GM19467 (cell line): Measurements from ENCODE around the gene LRRC9.
A peak's percentile ranks its signal among the peaks of the same experiment; 100 is the strongest.
"Not testable (repeated sequence)": the region's sequence is repeated elsewhere in the genome, so short reads cannot be mapped to it uniquely, and the experiment has no call there.

Source experiments
- ATAC-seq: cut with Tn5 transposase; IDR thresholded peaks from one replicate; pipeline ENCODE4 v1.9.1; 2021; ENCODE audit warnings: mild to moderate bottlenecking, moderate library complexity; ENCODE audit not compliant: unreplicated experiment

The LRRC9 gene

DNA sequence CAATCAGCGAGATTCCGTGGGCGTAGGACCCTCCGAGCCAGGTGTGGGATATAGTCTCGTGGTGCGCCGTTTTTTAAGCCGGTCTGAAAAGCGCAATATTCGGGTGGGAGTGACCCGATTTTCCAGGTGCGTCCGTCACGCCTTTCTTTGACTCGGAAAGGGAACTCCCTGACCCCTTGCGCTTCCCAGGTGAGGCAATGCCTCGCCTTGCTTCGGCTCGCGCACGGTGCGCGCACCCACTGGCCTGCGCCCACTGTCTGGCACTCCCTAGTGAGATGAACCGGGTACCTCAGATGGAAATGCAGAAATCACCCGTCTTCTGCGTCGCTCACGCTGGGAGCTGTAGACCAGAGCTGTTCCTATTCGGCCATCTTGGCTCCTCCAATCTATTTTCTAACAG is 32.2 kb downstream of the LRRC9 start:
- not testable (repeated sequence) for ATAC-seq

DNA sequence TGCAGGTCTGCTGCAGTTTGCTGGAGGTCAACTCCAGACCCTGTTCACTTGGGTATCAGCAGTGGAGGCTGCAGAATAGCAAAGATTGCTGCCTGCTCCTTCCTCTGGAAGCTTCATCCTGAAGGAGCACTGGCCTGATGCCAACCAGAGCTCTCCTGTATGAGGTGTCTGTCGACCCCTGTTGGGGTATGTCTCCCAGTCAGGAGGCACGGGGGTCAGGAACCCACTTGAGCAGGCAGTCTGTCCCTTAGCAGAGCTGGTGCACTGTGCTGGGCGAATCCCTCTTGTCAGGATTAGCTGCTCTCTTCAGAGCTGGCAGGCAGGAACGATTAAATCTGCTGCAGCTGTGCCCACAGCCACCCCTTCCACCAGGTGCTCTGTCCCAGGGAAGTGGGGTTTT is 37.9 kb downstream of the LRRC9 start:
- not testable (repeated sequence) for ATAC-seq

DNA sequence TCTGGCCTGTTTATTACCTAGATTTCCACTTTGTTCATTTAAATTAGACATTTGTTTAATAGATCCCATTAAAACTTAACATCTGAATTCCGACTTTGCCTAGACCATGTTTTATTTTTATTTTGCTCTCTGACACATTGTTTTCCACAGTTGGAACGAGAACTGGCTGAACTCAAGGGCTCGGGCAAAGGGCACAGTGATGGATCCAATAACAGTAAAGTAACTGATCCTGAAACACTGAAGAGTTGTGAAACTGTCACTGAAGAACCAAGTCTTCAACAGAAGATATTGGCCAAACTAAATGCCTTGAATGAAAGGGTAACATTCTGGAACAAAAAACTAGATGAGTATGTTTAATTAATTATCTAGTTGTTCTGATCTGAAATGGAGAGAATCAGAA is 39.7 kb downstream of the LRRC9 start:
- ATAC-seq: no peak

DNA sequence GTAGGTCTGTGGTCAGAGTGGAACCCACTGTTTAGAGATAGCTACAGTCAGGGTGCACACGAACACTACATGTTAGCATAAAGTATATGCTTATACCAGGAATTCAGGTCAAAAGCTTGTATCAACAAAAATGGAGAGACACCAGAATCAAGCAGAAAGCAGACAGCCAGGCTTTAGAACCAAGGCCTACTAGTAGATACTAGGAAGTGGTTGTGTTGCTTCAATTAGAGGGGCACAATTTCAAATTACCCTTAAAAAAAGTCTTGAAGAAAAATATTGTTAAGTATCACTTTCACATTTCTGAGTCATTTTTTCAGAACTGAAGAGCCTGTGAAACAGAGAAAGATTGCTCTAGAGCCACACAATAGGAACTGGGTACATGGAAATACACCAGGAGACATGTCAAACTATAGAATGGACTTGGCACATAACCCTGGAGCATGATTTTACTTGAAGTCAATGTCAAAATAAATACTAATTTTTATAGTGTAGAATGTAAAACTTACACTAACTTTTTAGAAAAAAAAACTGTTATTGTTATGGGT is 41.6 kb downstream of the LRRC9 start:
- no peak for ATAC-seq

DNA sequence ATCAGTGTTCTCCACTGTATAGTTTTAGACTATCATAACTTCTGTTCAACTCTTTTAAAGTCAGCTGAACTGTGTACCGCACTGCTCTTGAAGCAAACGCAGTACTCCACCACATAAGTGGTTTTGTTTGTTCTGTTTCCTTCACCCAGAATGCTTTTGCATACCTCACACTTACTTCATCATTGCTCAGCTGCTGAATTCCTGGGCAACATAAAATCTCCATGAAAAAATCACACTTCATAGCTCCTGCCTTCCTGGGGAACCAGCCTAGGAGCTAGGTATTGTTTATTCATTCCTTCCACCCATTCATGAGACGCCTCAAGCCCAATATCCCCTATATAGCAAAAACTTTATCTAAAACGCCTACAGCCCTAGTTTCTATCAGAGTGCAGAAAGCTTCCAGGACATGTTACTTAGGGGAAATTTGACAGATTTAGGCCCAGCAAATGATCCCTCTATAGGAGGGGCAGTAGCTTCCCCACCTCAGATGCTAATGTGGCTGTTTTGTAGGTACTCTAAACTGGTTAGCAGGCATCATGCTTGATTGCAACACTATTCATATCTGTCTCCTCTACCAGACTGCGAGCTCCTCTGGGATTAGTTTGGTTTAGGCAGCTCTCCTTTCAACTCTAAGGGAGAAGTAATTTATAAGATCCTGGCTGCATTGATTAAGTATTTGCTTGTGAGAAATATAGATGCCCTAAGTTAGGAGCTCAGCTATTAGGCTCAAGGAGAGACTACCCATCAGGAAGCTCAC is 44.5 kb downstream of the LRRC9 start:
- ATAC-seq: peak; percentile 10

DNA sequence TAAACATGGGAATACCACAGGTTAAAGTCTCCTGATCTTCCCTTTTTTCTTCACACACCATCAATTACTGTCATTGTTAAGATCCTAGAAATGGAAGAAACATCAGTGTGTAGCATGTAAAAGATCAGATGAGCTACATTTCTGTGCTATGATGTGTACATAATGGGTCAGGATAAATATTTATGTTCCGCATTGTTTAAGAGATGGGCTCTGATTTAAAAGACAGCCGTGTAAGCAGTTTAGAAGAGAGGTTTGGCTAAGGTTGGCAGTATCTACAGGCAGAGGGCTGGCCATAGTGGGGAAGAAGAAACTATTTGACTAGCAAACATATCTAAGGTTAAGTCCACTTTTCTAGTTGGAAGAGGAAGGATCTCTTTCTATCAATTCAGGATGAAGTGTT is 49.4 kb downstream of the LRRC9 start:
- no peak for ATAC-seq

DNA sequence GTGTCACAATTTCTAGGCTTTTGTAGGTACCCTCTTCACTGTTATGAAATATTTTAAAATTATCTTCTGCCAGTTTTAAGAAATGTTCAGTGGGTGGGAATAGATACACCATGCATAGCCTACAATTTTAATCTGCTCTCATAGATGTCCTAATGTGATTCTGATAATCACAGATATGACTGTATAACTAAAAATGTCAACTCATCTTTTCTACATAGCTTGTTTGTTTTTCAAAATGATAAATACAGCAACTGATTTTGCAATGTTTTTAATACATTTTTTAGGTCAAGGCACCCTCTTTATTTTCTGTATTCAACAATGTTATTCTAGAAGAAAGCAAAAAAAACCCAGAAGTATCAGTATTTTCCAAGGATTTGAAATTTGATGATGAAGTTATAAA is 61.6 kb downstream of the LRRC9 start:
- no peak for ATAC-seq

DNA sequence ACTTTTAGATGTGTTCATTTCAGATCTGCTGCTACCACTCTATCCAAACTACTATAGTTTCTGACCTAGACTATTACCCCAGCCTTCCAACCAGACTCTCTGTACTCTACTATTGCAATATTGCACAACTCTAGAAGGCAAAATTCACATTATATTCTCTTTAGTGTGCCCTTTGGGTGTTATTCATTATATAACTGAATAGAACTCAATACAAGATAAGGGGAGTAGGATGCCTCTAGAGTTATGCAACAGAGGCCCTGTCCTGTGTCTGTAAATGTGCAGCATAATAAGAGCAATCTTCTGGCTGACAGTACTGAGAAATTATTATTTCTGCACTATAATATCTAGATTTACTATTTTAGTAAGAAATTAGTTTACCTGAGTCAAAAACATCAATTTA is 63.1 kb downstream of the LRRC9 start:
- ATAC-seq: no peak

GRCh38 chr14:59986556-59987059 is 66.7 kb downstream of the LRRC9 start:
- ATAC-seq: no peak

DNA sequence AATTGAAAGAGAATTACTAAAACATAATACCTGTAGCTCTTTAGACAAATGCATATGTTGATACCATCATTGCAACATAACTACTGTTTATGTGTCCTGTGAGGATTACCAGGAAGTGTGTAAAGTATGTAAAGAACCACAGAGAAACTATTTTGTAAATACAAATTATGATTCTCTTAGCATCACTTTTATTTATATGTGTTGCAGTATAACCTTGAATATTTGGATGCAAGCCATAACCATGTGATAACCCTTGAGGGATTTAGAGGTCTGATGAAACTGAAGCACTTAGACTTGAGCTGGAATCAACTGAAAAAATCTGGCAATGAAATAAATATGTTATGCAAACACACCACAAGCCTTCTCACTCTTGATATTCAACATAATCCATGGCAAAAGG is 77.5 kb downstream of the LRRC9 start:
- ATAC-seq: no peak

DNA sequence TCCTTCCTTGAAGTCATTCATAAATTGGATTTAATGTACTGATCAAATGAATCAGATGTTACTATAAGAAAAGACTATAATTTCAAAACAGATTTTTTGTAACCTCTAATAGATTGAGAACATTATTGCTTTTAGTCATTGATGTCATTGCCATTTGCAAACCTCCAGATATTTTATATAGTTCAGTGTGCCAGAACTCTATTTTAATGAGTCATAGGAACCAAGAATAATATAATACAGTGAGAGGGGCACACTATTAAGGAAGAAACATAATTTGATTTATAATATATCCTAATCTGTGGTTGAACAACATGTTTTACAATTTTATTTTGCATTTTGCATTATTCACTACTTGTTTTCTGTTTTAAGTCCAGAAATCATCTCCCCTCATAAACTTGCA is 78.0 kb downstream of the LRRC9 start:
- ATAC-seq: no peak

DNA sequence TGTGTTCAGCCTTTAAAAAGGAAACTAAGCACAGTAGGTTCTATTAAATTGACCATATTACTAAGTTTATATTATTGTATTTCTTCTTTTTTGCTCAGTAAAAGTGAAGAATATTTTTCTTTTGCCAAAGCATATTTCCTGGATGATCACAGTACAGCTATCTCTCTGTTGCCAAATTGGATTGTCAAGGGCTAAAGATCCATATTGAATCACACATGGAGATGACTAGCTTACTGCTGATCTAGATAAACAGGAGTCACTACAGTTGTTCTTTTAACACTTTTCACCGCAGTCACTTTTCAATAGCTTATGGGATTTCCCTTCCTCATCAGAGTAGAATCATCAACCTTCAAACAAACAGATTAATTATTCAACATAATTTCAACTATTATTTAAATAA is 78.6 kb downstream of the LRRC9 start:
- no peak for ATAC-seq

DNA sequence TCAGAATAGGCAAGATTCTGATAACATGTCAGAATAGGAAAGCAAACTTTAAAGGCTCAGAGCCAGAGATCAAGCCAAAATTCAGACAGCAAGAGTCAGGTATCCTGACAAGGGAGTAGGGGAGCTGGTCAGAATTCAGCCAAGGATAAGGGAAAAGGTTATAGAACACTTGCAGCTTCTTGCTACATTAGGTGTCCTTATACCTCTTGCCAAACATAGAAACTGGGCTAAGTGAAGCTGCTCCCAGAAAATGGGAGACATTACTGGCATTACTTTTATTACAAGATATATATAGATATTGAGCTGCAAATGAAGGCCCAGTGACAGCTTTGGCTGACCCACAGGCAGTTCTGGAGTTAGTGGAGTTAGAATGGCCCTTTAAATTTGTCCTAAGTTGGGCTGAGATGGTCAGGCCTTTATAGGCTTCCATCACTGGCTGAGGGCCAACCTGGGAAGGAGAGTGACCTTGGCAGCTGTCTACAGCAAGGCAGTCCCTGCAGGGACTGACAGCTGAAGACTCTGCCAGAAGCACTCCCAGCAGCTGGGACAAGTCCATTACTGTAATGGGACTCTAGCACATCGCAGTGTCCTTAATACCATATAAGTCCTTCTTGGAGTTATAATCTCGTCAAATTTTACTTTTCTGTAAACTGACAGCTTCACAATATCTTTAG is 83.0 kb downstream of the LRRC9 start:
- no peak for ATAC-seq

DNA sequence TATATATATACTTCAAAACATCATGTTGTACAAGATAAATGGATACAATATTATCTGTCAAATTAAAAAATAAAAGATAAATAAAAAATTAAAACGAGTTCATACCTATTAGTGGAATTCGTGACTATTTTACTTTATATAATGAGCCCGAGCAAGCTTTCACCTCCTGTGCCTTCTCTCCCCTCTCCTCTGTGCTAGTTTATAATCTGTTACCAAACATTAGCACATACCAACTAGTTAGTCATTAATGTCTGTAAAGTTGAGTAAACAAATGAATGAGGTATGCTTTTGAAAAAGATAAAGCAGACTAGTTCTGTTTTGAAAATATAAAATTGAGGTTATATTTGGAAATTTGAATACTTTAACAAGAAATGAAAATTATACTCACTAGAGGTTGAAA is 84.0 kb downstream of the LRRC9 start:
- ATAC-seq: no peak

GRCh38 chr14:60008042-60008441 is 88.1 kb downstream of the LRRC9 start:
- no peak for ATAC-seq

GRCh38 chr14:60010263-60010662 is 90.3 kb downstream of the LRRC9 start:
- not testable (repeated sequence) for ATAC-seq

DNA sequence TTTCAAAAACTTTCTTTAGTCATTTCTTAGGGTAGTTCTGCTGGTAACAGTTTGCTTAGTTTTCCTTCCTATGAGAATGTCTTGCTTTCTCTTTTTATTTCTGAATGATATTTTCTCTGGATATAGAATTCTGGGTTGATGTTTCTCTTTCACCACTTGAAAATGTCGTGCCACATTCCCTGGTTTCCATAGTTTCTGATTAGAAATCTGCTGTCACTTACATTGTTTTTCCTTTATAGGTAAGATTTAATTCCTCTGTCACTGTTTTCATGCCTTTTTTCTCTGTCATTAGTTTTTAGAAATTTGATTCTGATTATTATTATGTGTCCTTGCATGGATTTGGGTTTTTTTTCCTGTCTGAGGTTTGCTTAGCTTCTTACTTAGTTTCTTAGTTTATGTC is 94.5 kb downstream of the LRRC9 start:
- no peak for ATAC-seq

DNA sequence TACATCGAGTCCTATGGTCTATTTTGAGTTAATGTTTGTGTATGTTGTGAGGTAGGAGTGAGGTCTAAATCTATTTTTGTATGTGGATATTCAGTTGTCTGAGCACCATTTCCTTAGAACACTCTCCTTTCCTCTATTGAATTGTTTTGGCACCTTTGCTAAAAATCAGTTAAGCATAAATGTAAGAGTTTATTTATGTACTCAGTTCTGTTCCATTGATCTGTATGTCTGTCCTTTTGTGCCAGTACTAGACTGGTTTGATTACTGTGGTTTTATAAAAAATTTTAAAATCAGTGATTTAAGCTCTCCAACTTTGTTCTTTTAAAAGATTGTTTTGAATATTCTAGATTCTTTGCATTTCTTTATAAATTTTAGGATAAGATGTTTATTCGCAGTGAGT is 101.7 kb downstream of the LRRC9 start:
- ATAC-seq: no peak

- no peak for ATAC-seq
These were observed 105.6 kb downstream of the LRRC9 start for GRCh38 chr14:60025571-60025970.

DNA sequence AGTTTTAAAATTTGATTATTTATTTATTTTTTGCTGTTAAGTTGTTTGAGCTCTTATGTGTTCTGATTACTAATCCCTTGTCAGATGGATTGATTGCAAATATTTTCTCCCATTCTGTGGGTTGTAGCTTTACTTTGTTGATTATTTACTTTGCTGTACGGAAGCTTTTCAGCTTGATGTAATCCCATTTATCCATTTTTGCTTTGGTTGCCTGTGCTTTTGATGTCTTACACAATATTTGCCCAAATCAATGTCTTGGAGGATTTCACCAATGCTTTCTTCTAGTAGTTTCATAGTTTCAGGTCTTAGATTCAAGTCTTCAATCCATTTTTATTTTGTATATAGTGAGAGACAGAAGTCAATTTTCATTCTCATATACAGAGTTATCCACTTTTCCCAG is 115.2 kb downstream of the LRRC9 start:
- no peak for ATAC-seq

DNA sequence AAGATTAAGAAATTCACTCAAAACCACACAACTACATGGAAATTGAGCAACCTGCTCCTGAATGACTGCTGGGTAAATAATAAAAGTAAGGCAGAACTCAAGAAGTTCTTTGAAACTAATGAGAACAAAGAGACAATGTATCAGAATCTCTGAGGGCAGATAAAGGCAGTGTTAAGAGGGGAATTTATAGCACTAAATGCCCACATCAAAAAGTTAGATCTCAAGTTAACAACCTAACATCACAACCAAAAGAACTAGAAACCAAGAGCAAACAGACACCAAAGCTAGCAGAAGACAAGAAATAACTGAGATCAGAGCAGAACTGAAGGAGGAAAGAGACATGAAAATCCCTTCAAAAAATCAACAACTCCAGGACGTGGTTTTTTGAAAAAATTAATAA is 128.0 kb downstream of the LRRC9 start:
- not testable (repeated sequence) for ATAC-seq

DNA sequence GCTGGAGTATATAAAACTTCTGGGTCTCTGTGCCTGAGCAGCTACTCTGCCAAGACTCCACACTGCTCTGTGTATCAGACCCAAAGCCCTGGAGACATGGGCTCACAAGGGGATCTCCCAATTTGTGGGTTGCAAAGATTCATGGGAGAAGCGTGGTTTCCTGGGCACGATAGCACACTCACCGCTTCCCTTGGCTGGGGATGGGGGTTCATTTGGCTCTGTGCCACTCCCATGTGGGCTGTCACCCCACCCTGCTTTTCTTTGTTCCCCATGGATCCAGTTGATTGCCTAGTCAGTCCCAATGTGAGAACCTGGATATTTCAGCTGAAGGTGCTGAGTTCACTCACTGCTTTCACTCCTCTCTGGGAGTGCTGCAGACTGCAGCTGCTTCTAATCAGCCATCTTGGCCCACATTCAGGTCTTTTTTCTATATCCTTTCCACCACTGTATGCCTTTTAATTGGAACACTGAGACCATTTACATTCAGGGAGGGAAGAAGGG is 131.8 kb downstream of the LRRC9 start:
- no peak for ATAC-seq
